ENCODE measurements around the gene NAXE.

The NAXE gene

GRCh38 chr1:156592158-156592909 is 758 bp downstream of the NAXE start:
- H3K4me2 ChIP-seq (ENCODE audit: low read length), result peak overlapping the region; percentile 93
- H3K9me2 ChIP-seq (replicated peaks; ENCODE audit: control insufficient read depth, low read length), result no peaks in the 10 kb centered on the region
- H3K4me3 ChIP-seq (ENCODE audit: low read length), result peak overlapping the region; percentile 95
- H3F3A ChIP-seq (ENCODE audit: control insufficient read depth, insufficient read depth), result peaks cover 43% of the 10 kb centered on the region
- TF ChIP-seq EZH2phosphoT487 (IDR thresholded peaks at IDR 0.05; ENCODE audit: borderline replicate concordance, low read length) (no peak), CTCF (IDR thresholded peaks at IDR 0.05; ENCODE audit: low read depth, low read length, poor library complexity, severe bottlenecking) (no peak)
- H3K27ac ChIP-seq (ENCODE audit: low read depth, low read length), result peak overlapping the region; percentile 54
- no peaks in the 10 kb centered on the region for H3K27me3 ChIP-seq (ENCODE audit: control insufficient read depth, low read length)
- peaks cover 57% of the 10 kb centered on the region for H3K36me3 ChIP-seq (ENCODE audit: control insufficient read depth, low read length)
- H4K20me1 ChIP-seq (ENCODE audit: control insufficient read depth, insufficient read depth, low read depth, low read length), result no peaks in the 10 kb centered on the region
- H3K79me2 ChIP-seq (ENCODE audit: control insufficient read depth, low read length), result peaks cover 26% of the 10 kb centered on the region
- H3K4me1 ChIP-seq (ENCODE audit: control insufficient read depth, low read length), result peaks cover 26% of the 10 kb centered on the region
- no peaks in the 10 kb centered on the region for H3K9me3 ChIP-seq (ENCODE audit: control insufficient read depth, insufficient read depth, low read length)

- Histone ChIP-seq H3K27ac (ENCODE audit: low read depth, low read length) (0 out of 2 replicates have a peak overlapping the region, but pooled peaks have one; percentile 54), H3K4me3 (ENCODE audit: low read length) (peak overlapping the region; percentile 95), H3K4me1 (ENCODE audit: control insufficient read depth, low read length) (peaks cover 26% of the 10 kb centered on the region), H3F3A (ENCODE audit: control insufficient read depth, insufficient read depth) (peaks cover 43% of the 10 kb centered on the region), H3K27me3 (ENCODE audit: control insufficient read depth, low read length) (no peaks in the 10 kb centered on the region), H3K36me3 (ENCODE audit: control insufficient read depth, low read length) (peaks cover 64% of the 10 kb centered on the region), H3K4me2 (ENCODE audit: low read length) (peak overlapping the region; percentile 93), H3K79me2 (ENCODE audit: control insufficient read depth, low read length) (peaks cover 31% of the 10 kb centered on the region), H3K9me2 (replicated peaks; ENCODE audit: control insufficient read depth, low read length) (no peaks in the 10 kb centered on the region), H4K20me1 (ENCODE audit: control insufficient read depth, insufficient read depth, low read depth, low read length) (no peaks in the 10 kb centered on the region), H3K9me3 (ENCODE audit: control insufficient read depth, insufficient read depth, low read length) (no peaks in the 10 kb centered on the region)
- TF ChIP-seq EZH2phosphoT487 (IDR thresholded peaks at IDR 0.05; ENCODE audit: borderline replicate concordance, low read length) (no peak), CTCF (IDR thresholded peaks at IDR 0.05; ENCODE audit: low read depth, low read length, poor library complexity, severe bottlenecking) (no peak)
Measured at GRCh38 chr1:156592910-156593660, 1.5 kb downstream of the NAXE start.

- Histone ChIP-seq H3K27me3 (ENCODE audit: control insufficient read depth, low read length) (no peaks in the 10 kb centered on the region), H3K9me2 (replicated peaks; ENCODE audit: control insufficient read depth, low read length) (no peaks in the 10 kb centered on the region), H3K79me2 (ENCODE audit: control insufficient read depth, low read length) (peaks cover 36% of the 10 kb centered on the region), H3K36me3 (ENCODE audit: control insufficient read depth, low read length) (peaks cover 70% of the 10 kb centered on the region), H3K9me3 (ENCODE audit: control insufficient read depth, insufficient read depth, low read length) (no peaks in the 10 kb centered on the region), H3K4me1 (ENCODE audit: control insufficient read depth, low read length) (peaks cover 26% of the 10 kb centered on the region), H3K27ac (ENCODE audit: low read depth, low read length) (no peak overlapping the region), H3K4me3 (ENCODE audit: low read length) (no peak overlapping the region), H4K20me1 (ENCODE audit: control insufficient read depth, insufficient read depth, low read depth, low read length) (no peaks in the 10 kb centered on the region), H3K4me2 (ENCODE audit: low read length) (0 out of 2 replicates have a peak overlapping the region, but pooled peaks have one; percentile 93), H3F3A (ENCODE audit: control insufficient read depth, insufficient read depth) (peaks cover 43% of the 10 kb centered on the region)
- TF ChIP-seq CTCF (IDR thresholded peaks at IDR 0.05; ENCODE audit: low read depth, low read length, poor library complexity, severe bottlenecking) (no peak), EZH2phosphoT487 (IDR thresholded peaks at IDR 0.05; ENCODE audit: borderline replicate concordance, low read length) (no peak)
Measured at GRCh38 chr1:156593661-156593989, 2.0 kb downstream of the NAXE start.

Measured in DOHH2 (cell line).